NCI-H82 treated with DMSO at 0.1 percent for 48 hours (cell line): ENCODE measurements around the gene ZNF804B.
"Not testable (repeated sequence)": the region's sequence is repeated elsewhere in the genome, so short reads cannot be mapped to it uniquely, and the experiment has no call there.

Experiments
- DNase-seq: peaks from one replicate; lab custom pipeline; 2025; ENCODE audit not compliant: unreplicated experiment; lab: John Stamatoyannopoulos, UW

The ZNF804B gene

DNA sequence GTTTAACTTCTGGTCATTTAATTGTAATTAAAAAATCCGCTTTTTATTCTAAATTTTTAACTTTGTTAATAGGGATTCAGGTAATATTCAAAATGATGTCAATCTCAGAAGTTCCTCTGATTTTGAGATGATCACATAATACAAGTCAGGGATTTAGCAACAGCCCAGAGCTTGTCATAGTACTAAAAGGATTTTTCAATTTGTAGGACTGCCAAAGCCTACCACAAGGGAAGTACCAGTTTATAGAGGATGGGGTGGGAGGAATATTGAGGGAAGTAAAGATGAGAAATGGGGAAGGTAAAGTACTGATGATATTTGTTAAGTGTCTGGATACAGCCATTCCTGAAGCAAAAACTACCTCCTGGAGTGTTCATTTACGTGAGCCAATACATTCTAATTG, 314.3 kb downstream of the ZNF804B start:
- DNase-seq = no peak

DNA sequence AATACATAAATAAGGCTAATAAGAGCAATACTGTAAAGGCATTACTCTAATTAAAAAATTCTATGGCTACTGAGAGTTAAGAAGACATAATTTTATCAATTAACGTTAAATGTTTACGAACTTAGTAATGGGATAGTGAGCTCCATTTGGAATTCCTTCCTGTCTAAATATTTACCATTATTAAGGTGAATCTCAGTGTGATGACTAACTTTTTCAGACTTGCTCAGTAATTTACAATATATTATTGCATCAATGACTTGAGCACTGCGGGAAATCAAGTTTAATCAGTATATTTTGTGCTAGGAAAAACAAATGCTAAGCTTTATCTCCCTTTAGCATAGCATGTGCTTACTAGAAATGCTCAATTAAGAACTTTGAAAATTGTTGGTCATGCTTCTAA, 318.5 kb downstream of the ZNF804B start:
- no peak for DNase-seq

DNA sequence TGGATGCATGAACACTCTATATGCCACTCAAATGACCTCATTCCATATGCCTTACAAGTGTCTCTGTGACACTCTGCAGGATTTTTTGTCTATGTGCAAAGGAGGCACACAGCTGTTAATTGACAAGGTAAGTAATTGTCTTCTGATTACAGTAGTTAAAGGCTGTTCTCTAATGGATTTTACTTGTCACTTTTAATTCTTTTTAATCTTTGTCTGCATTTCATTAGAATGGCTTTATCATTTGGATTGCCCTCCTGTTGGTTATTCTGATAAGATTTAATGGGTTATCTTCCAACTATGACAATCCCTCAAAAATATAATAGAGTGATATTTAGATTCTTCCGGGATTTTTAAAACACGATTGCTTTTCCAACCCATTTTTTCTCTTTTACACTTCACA, 326.1 kb downstream of the ZNF804B start:
- peak; percentile 89 for DNase-seq

- no peak for DNase-seq
Observed at GRCh38 chr7:89091550-89091949, 332.1 kb downstream of the ZNF804B start.

GRCh38 chr7:89094269-89094668, 334.8 kb downstream of the ZNF804B start:
- DNase-seq = no peak

DNA sequence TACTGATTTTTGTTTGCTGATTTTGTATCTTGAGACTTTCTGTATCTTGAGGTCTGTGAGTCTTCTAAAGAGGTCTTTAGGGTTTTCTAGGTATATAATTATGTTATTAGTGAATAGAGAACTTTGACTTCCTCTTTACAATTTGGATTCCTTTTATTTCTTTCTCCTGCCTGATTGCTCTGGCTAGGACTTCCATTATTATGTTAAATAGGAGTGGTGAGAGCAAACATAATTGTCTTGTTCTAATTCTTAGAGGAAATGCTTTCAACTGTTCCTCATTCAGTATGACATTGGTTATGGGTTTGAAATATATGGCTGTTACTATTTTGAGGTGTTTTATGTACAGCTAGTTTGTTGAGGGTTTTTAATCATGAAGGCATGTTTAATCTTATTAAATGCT, 344.1 kb downstream of the ZNF804B start:
- DNase-seq = no peak

GRCh38 chr7:89104748-89105685, 345.5 kb downstream of the ZNF804B start:
- DNase-seq = no peak

DNA sequence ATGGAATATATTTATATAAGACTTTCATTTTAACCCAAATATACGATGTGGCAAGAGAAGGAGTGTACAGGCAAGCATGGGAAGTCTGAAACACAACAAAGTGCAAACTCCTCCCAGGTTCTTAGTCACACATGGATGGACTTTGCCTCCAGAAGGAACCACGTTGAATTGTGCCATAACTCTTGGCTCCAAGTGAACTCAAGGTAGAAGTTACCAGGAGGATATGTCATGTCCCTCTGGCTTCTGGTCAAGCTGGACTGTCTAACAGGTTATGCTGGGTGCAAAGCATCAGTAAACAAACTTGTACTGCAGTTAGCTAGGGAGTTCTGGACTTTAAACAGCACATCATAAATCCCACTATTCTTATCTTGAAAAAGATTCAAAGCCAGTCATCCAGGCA, 364.4 kb downstream of the ZNF804B start:
- DNase-seq = no peak

GRCh38 chr7:89129600-89130375, 370.3 kb downstream of the ZNF804B start:
- DNase-seq = no peak

DNA sequence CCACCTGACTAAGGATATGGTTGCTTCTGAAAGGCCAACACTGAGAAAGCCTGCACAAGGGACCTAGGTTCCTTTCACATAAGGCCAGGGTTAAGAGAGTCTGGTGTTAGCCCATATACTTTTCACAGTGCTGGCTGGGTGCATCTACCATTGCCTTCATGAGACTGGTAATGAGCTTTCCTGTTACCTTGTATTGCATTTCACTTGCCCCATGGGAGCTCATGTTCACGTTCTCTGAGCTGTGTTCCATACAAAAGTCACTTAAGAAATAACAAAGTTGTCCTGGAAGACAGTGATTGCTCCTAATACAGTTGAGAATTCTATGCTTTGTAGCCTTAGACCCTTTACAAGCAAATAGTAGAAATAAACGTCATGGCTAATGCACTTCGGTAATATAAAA, 373.9 kb downstream of the ZNF804B start:
- DNase-seq = no peak

DNA sequence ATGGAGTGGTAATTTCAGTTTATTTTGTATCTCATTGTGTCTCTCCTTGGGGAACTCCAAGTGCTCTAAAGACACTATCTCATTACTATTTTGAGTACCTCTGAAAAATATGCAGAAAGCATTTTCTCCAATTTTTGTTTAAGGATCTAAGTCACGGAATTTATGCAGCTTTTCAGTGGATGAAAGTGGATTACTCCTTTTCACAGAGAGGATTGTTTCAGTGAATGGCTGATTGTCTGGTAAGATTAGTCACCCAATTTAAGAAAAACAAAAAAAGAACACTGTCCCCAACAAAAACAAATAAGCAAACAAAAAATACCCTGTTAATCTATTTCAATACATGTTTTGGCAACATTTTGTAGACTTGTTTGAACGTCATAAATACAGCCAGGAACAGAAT, 374.3 kb downstream of the ZNF804B start:
- no peak for DNase-seq

GRCh38 chr7:89145801-89146200, 386.3 kb downstream of the ZNF804B start:
- DNase-seq = no peak

GRCh38 chr7:89160107-89160506, 400.6 kb downstream of the ZNF804B start:
- no peak for DNase-seq

DNA sequence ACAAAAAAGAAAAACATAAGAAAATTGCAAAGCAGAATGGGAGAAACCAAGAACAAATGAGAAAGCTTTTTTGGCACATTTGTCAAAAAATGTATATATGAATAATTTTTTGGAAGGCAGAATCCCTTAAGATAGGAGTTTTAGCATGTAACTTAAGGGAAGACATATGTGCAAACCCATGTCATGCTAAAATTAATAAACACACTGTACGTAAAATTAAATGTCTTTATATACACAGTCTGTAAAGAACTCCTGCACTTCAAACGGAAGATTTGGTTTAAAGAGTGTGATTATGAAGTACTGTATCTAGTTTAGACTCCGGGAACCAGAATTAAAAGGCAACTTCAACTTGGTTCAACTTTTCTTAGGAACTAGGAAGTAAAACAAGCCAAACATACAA, 405.9 kb downstream of the ZNF804B start:
- no peak for DNase-seq

GRCh38 chr7:89170628-89171027, 411.1 kb downstream of the ZNF804B start:
- DNase-seq = no peak

DNA sequence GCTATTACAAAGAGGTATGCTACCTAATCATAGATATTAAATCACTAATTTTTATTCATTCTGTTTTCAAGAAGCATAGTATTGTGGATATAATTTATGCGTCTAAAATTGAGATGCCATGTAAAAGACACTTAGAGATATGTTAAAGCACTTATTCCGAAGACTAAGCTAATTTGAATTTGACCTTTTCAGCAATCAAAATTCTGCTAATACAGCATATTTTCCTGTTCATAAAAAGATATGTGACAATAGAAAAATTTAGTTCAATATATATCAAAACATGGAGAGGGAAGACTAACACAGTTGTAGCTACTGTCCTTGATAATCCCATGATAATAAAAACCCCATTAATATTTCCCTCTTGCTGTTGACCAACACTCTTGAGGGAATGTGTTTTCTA, 422.6 kb downstream of the ZNF804B start:
- DNase-seq = no peak

GRCh38 chr7:89183712-89184111, 424.2 kb downstream of the ZNF804B start:
- DNase-seq = no peak

- no peak for DNase-seq
Observed at GRCh38 chr7:89200758-89201157, 441.3 kb downstream of the ZNF804B start.

DNA sequence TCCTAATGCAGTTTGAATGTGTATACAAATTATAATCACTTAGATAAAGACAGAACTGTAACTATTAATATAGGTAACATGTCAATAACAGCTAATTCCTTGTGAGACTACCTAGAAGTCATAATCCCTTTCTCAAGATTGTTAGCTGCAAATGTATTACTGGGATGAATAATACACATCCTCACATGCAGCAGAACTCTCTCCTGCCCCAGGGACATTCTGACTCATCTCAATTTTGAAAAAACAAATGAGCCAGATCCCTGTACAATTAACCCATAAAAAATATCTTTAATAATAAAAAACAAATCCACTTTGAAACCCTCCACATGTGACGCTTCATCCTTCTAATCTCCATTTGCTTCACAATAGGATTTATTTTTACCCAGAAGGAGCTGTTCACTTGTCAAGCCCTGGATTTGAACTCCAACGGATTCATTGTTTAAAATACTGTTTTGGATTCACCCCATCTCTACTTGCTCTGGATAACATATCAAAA, 464.4 kb downstream of the ZNF804B start:
- peak; percentile 21 for DNase-seq

DNA sequence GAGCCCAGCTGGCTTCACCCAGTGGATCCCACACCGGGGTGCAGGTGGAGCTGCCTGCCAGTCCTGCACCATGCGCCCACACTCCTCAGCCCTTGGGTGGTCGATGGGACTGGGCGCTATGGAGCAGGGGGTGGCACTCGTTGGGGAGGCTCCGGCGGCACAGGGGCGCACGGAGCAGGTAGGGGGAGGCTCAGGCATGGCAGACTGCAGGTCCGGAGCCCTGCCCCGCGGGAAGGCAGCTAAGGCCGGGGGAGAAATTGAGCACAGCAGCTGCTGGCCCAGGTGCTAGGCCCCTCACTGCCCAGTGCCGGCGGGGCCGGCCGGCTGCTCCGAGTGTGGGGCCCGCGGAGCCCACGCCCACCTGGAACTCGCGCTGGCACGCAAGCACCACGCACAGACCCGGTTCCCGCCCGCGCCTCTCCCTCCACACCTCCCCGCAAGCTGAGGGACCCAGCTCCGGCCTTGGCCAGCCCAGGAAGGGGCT, 469.2 kb downstream of the ZNF804B start:
- not testable (repeated sequence) for DNase-seq

DNA sequence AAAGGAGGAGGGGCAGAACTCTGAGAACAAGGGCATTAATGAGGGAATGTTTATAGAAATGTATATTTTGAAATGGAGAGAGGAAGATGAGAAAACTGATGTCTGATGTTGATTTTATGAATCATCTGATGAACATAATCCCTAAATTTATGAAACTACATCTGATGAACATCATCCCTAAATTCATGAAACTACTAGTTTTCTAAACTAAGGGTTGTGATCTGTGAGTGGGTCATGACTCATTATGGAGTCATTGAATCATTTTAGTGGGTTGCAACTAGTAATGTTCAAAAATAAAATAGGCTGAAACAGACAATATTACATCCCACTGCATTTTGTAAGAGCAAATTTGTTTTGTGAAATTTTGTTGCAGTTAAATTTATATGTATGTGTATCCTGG, 478.7 kb downstream of the ZNF804B start:
- no peak for DNase-seq

GRCh38 chr7:89246196-89246595, 486.7 kb downstream of the ZNF804B start:
- no peak for DNase-seq
